ENCODE results near the gene APPBP2. TPM values are rescaled to one million over a fixed set of nuclear protein-coding genes. Genes with fewer than 3 reads are reported as not detected.
A peak's percentile ranks its signal among the peaks of the same experiment; 100 is the strongest.
"Not testable (repeated sequence)": the region's sequence is repeated elsewhere in the genome, so short reads cannot be mapped to it uniquely, and the experiment has no call there.

The APPBP2 gene
- total RNA-seq, 1 experiment from 2014 or later = 24.7 TPM

DNA sequence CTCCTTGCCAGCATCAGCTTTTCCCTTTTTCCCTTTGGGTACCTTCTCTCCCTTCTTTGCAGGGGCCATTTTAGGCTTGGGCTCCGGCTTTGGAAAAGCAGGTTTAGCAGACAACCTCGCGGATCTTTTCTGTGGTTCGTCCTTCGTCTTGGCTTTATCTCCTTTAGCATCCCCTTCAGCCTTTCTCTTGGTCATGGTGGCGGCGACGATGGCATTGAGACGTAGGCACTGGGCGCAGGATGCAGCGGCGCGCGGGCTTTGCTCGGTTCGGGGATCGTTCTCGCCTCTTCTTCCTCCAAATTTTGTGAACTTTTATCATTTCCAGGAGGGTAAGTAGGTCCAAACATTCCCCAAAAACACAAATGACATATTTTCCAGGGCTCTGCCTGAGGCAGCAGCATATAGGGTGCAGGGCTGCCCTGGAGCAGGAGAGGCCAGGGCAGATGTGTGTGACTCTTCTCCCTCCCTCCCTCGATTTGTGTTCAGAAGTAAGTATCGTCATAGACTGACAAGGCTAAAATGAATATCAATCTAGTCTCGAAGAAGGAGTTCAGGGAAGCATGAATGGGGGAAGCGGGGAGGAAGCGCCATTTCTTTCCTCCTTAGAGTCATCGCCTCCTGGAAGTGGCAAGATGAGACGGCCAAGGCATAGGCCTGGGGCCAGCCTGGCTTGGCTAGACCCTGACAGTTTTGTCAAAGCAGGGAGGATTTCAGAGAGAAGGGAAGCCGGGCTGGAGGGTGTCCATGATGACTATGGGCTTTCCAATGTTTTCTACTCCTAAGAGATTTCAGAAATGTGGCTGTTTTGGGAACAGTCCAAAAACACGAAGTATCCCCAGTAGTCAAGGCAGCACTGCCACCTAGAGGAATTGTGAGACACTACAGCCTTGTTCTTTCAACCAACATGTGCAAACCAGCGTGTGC, 90.5 kb downstream of the APPBP2 start:
- peak; percentile 88 for DNase-seq (ENCODE audit: low spot score)

DNA sequence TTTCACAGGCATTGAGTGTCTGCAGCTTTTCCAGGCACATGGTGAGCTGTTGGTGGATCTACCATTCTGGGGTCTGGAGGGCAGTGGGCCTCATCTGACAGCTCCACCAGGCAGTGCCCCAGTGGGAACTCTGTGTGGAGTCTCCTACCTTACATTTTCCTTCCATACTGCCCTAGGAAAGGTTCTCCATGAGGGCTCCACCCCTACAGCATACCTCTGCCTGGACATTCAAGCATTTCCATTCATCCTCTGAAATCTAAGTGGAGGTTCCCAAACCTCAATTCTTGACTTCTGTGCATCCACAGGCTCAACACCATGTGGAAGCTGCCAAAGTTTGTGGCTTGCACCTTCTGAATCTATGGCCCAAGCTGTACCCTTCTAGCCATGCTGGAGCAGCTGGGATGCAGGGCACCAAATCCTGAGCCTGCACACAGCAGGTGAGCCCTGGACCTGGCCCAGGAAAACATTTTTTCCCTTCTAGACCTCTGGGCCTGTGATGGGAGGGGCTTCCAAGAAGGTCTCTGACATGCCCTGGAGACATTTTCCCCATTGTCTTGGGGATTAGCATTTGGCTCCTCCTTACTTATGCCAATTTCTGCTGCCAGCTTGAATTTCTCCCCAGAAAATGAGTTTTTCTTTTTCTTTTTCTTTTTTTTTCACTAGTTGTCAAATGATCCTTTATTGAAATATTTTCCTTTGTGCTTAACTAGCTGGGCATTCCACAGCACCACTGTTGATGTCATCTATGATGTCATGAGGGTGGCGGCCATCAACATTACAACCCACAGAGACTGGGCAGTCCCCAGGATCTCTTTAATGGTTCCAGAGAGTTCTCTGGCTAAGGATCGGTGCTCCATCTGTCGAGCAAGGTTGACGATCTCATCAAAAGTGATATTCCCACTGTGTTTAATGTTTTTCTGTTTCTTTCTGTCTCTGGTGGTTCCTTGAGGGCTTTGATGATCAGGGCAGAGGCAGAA, 92.7 kb downstream of the APPBP2 start:
- DNase-seq (ENCODE audit: low spot score) = not testable (repeated sequence)

DNA sequence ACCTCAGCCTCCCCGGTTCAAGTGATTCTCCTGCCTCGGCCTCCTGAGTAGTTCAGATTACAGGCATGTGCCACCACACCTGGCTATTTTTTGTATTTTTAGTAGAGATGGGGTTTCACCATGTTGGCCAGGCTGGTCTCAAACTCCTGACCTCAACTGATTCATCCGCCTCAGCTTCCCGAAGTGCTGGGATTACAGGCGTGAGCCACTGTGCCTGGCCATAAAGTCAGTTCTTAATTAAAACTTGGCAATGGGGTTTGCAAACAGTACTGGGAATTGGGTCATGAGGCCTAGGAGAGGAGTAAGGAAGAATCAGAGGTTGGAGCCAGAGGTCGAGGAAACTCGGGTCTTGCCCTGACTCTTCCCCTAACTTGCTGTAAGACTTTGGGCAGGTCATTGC, 95.5 kb downstream of the APPBP2 start:
- DNase-seq (ENCODE audit: low spot score) = not testable (repeated sequence)

DNA sequence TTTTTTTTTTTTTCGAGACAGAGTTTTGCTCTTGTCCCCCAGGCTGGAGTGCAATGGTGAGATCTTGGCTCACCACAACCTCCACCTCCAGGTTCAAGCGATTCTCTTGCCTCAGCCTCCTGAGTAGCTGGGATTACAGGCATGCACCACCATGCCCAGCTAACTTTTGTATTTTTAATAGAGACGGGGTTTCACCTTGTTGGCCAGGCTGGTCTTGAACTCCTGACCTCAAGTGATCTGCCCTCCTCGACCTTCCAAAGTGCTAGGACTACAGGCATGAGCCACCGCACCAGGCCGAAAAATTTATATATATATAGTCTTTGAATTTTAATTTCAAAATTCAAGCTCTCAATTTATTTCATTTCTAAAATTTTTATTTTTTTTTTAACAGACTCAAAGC, 97.6 kb downstream of the APPBP2 start:
- not testable (repeated sequence) for DNase-seq (ENCODE audit: low spot score)

DNA sequence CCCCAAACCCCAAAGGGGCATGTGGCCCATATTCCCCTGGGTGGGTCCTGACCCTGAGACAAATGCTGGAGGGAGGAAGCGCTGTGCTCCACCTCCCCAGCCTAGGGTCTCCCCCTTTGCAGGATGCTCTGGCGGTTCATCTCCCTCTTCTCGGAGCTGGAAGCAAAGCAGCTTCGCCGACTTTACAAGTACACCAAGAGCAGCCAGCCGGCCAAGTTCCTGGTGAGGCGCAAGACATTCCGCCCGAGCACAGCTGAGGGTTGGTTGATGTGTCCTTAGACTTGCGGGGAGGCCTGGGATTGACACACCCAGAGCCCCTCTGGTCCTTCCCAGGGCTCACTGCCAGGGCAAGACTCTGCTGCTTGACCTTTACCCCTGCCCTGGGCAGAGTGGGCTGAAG, 99.4 kb downstream of the APPBP2 start:
- no peak for DNase-seq (ENCODE audit: low spot score)

DNA sequence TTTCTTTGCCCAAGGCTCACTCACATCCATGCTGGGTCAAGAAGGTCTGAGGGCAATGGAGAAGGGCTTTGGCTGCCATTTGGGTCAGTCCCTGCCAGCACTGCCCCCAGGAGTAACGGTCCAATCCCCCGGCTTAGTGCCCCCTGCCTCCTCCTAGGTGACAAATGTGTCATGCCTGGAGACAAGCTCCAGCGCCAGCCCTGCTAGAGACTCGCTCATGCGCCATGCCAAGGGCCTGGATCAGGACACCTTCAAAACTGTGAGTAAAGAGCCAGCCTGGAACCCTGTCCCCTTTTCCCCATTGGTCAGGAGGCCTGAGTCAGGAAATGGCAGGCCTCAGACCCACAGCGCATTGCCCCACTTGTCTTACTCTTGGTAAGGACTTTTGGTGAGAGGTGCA, 100.4 kb downstream of the APPBP2 start:
- DNase-seq (ENCODE audit: low spot score) = no peak

DNA sequence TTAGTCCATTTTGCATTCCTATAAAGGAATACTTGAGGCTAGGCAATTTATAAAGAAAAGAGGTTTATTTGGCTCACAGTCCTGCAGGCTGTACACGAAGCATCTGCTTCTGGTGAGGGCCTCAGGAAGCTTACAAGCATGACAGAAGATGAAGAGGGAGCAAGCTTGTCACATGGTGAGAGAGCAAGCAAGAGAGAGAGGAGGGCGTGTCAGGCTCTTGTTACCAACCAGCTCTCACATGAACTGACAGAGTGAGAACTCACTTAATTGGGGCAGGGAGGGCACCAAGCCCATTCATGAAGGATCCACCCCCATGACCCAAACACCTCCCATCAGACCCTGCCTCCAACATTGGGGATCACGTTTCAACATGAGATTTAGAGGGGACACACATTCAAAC, 102.2 kb downstream of the APPBP2 start:
- no peak for DNase-seq (ENCODE audit: low spot score)

DNA sequence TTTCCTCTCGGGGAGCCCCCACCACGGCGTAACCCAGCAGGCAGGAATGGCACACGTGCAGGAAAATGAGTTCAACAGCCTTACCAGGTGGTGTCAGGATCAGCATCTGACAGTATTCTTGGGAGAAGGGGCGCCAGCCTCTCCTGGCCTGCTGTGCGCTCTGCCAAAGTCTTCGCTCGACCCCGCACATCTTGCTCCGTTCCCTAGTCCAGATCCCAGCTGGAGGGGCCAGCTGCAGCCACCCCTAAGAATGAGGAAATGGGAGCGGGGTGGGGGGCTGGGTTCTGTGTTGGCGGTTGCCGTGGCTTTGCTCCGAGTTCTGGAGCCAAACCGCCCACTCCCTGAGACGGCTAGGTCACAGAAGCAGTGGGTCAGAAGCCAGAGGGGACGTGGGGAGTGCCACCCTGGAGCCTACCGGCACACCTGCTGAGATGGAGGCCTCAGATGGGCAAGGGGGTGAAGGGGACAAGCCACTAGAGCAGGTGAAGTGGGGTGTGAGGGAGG, 103.8 kb downstream of the APPBP2 start, which contains the start of gene CHCT1:
TSS of gene CHCT1 (plus strand) at position 328 of the 504 bp plus-strand sequence. CDS start at position 432, 104 bp downstream.
- no peak for DNase-seq (ENCODE audit: low spot score)

DNA sequence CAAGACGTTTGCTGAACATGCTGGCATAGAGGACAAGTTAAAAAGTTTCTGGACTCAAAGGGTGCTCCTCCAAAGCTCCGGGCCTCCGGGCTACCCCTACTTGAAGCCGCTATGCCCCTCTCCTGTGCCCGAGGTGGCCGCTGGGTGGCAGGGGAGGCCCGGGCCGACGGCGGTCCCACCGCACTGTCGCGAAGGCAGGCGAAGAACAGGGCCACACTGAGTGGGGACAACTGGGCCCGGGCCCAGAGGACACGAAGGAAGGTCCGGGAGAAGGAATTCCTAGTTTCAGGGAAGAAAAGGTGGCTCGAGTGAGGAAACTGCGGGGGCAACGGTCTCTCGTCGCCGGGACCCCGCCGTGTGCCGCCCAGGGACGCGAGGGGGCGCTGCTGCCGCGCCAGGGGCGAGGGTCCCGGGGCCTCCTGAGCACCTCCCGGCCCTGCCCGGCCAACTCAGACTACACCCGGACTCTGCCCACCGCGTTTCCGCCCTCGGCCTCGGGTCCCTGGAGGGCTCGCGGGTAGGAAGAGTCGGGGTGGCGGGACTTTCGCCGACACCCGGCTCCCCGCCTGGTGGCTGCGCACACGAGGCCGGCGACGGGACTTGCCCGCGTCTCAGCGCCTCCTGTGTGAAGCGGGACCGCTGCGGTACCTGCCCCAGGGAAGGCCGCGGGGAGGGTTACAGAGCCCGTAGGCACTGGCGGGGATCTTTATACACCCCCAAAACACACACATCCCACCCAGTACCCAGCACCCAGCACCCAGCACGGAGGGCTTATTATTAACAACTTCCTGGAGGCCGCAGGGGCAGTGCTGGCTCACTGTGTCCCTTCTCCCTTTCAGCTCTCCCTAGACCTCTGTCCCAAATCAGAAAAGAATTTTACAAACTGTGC, 104.5 kb downstream of the APPBP2 start:
- no peak for DNase-seq (ENCODE audit: low spot score)

DNA sequence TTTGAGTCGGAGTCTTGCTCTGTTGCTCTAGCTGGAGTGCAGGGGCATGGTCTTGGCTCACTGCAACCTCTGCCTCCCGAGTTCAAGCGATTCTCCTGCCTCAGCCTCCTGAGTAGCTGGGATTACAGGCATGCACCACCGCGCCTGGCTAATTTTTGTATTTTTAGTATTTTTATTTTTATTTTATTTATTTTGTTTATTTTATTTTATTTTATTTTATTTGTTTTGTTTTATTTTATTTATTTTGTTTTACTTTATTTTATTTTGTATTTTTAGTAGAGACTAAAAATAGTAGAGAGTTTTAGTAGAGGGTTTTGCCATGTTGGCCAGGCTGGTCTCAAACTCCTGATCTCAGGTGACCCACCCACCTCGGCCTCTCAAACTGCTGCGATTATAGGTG, 106.2 kb downstream of the APPBP2 start:
- DNase-seq (ENCODE audit: low spot score) = not testable (repeated sequence)

DNA sequence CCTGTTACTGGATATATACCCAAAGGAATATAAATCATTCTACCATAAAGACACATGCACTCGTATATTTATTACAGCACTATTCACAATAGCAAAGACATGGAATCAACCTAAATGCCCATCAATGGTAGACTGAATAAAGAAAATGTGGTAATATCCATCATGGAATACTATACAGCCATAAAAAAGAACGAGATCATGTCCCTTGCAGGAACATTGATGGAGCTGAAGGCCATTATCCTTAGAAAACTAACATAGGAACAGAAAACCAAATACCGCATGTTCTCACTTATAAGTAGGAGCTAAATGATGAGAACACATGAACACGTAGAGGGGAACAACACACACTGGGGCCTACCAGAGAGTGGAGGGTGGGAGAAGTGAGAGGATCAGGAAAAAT, 107.0 kb downstream of the APPBP2 start:
- not testable (repeated sequence) for DNase-seq (ENCODE audit: low spot score)

DNA sequence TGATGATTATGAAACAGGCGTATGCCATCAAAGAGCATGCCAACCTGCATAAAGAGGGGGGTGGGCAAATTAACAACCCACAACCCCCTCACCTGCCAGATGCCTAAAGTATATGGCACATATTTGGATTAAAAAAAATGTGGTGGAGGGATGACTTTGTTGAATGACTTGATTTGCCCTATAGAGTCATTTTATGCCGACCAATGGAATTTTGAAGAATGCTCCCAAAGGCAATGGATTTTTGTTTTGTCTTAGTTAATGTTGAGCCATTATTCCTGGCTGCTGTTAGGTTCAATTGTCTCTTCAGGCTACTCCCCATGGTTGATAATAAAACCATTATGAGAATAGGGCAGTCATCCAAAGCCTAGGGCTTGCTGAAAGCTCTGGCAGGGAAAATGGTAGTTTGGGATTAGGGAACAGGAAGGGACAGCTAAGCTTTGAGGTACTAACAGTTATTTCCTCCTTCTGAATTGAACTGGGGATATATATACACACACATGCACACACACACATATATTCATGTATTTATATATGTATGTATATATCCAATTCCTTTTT, 109.6 kb downstream of the APPBP2 start:
- no peak for DNase-seq (ENCODE audit: low spot score)

DNA sequence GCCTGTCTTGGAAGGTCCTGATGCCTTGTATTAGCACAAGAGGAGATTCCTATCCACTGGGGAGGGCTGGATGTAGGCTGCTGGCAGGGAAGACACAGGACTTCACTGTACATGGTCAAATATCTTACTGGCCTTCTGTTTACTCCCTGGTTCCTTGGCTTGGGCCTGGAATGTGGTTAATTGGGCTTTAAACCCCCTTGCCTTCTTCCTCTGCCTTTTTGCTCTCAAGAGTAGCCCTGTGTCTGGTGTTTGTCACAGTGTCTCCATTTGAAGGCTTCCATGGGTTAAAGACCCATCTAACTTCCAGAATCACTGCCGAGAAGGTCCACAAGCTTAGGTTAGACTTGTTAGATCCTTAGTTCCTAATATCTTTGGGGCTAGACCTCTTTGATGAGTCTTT, 110.9 kb downstream of the APPBP2 start:
- no peak for DNase-seq (ENCODE audit: low spot score)

DNA sequence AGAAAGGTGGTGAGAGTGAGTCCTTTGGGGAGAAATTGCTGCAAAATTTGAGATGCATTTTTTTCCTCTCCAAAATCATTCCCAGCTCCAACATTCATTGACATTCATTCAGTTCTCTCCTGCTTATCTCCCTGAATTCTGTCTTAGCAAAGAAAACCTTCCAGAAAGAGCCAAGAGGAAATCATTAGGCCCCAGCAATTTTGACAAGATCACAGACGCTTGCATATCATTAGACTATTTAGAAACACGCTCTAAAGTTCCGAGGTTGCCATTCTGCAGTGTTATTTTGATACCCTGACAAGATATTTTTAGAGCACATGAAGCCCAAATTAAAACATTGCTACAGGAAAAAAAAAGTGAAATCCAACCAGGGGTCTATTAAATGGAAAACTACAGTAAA, 113.3 kb downstream of the APPBP2 start:
- no peak for DNase-seq (ENCODE audit: low spot score)

DNA sequence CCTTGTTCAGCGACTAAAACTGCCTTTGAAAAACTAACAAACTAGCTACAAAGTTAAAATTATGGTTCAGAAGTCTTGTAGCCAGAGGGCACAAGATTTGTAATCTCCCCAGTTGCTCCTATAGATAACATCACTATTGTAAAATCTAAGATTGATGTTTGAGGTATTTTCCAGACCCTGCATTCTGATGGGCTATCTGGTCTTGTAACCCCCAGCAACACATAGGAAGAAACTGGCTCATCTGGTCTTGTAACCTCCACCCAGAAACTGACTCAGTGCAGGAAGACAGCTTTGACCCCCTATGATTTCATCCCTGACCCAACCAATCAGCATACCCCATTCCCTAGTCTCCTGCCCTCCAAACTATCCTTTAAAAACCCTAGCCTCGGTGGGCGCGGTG, 116.0 kb downstream of the APPBP2 start:
- no peak for DNase-seq (ENCODE audit: low spot score)

DNA sequence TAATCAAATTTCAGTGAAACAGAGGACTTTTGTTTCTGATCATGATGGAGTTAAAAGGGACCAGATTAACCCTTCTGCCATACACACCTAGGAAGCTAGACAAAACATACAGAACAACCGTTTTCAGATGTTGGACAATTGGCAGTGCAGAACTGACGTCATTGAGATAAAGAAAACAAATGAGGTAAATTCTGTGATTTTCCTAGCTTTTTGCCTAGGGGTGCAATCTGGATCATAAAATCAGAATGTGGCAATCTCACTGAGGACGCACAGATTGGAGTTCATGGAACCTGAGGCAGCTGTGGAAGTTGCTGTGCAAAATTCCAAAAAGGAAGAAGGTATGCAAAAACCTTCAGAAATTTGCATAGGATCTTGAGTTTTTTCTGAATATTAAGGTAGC, 119.2 kb downstream of the APPBP2 start:
- no peak for DNase-seq (ENCODE audit: low spot score)

DNA sequence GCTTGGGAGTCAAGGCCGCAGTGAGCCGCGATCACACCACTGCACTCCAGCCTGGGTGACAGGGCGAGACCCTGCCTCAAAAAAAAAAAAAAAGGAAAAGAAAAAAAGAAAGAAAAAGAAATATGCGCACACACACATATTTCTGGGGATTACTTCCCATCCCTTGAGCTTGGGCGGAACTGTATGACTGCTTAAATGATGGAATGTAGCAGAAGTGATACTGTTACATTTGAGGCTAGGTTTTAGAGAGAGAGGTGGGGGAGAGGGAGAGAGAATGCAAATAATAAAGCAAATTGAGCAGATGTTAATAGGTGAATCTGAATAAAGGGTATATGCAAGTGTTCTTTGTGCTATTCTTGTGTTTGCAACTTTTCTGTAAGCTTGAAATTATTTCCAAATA, 122.1 kb downstream of the APPBP2 start:
- no peak for DNase-seq (ENCODE audit: low spot score)

DNA sequence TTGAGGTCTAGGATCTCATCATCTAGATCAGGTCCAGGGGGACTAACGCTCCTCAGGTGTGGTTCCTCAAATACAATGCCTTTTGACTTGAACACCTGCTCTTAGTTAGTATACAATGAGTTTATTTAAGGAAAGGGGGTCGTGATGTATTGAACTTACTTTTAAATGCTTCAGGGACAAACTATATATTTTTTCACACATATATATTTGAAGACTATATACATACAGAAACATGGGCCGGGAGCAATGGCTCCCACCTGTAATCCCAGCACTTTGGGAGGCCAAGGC, 122.6 kb downstream of the APPBP2 start:
- DNase-seq (ENCODE audit: low spot score) = no peak

DNA sequence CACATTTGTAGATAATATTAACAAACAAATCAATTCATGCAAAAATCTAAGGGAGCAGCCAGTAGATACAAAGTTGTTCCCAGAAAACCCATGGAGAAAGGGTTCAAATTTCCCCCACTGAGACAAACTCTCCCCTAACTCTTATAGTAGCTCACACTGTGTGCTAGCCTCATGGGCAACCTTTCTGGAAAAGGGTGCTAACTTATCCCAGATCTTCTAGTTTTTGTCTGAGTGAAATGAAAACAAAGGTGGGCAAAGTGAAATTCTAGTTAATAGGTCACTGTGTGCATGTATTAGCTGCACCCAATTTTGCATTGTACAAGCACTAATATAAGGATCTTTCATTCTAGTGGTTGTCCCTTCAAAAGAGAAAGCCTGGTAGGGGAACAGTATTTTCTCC, 124.2 kb downstream of the APPBP2 start:
- no peak for DNase-seq (ENCODE audit: low spot score)

DNA sequence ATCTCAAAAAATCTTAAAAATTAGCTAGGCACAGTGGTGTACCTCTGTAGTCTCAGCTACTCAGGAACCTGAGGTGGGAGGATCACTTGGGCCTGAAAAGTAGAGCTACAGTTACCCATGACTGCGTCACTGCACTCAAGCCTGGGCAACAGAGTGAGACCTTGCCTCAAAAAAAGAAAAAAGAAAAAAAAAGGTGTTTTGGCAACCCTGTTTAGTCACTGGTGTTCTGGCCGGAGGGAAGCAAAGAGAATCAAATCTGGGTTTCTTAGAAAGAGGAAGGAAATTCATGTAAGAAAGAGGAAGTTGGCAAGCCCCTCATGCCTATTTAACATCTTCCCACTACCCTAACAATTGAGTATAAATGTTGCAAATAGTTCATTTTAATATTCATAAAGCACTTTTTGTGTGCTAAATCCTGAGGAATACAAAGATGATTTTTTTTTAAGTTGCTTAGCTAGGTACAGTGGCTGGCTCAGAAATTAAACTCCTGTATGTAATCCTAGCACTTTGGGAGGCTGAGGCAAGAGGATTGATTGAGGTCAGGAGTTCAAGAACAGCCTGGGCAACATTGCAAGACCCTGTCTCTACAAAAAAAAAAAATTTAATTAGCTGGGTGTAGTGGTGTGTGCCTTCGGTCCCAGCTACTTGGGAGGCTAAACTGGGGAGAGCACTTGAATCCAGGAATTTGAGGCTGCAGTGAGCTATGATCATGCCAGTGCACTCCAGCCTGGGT, 127.6 kb downstream of the APPBP2 start:
- DNase-seq (ENCODE audit: low spot score) = no peak
